ENCODE measurements around the gene GEMIN2. TPM values are rescaled to one million over a fixed set of nuclear protein-coding genes. Genes with fewer than 3 reads are reported as not detected.

Gene GEMIN2
- total and polyA plus RNA-seq, 2 donors from 2014 or later = 13.8 to 17.2 TPM

GRCh38 chr14:39179042-39179441 lies 64.9 kb downstream of the GEMIN2 start:
- DNase-seq (no peak), FAIRE-seq (no peak)
- no peaks in the 10 kb centered on the region for H3K9me3 ChIP-seq (ENCODE audit: control insufficient read depth in 2 of 3, insufficient read depth in 1 of 3, low read length in 3 of 3)
- H3K4me3 ChIP-seq (ENCODE audit: low read length in 3 of 3) = no peak overlapping the region
- intact Hi-C loops (cut with DNase I) = no loop called here
- no peaks in the 10 kb centered on the region for H3K27me3 ChIP-seq (ENCODE audit: control insufficient read depth, insufficient read depth, low read length)
- H3K4me1 ChIP-seq (ENCODE audit: control insufficient read depth in 2 of 3, insufficient read depth in 2 of 3, low read depth in 1 of 3, low read length in 3 of 3) = peaks cover 0 to 11% (median 4%) of the 10 kb centered on the region in 3 donors
- TF ChIP-seq CTCF (IDR thresholded peaks at IDR 0.05; ENCODE audit: borderline replicate concordance, extremely low read depth, insufficient read depth) = no peak
- H3K36me3 ChIP-seq (ENCODE audit: control insufficient read depth in 2 of 3, insufficient read depth in 3 of 3, low read length in 3 of 3) = peaks cover 11 to 56% (median 35%) of the 10 kb centered on the region in 3 donors
- no peak overlapping the region for H3K9ac ChIP-seq (ENCODE audit: low read length in 3 of 3)
- H3K27ac ChIP-seq (ENCODE audit: low read depth in 2 of 2, low read length in 2 of 2) = no peak overlapping the region

GRCh38 chr14:39180553-39180952 lies 66.4 kb downstream of the GEMIN2 start:
- H3K27ac ChIP-seq (ENCODE audit: low read depth in 2 of 2, low read length in 2 of 2) = no peak overlapping the region
- FAIRE-seq (no peak), DNase-seq (no peak)
- H3K9ac ChIP-seq (ENCODE audit: low read length in 3 of 3) = no peak overlapping the region
- H3K36me3 ChIP-seq (ENCODE audit: control insufficient read depth in 2 of 3, insufficient read depth in 3 of 3, low read length in 3 of 3) = peaks cover 11 to 56% (median 35%) of the 10 kb centered on the region in 3 donors
- H3K4me3 ChIP-seq (ENCODE audit: low read length in 3 of 3) = no peak overlapping the region
- peaks cover 0 to 11% (median 4%) of the 10 kb centered on the region in 3 donors for H3K4me1 ChIP-seq (ENCODE audit: control insufficient read depth in 2 of 3, insufficient read depth in 2 of 3, low read depth in 1 of 3, low read length in 3 of 3)
- no peaks in the 10 kb centered on the region for H3K9me3 ChIP-seq (ENCODE audit: control insufficient read depth in 2 of 3, insufficient read depth in 1 of 3, low read length in 3 of 3)
- H3K27me3 ChIP-seq (ENCODE audit: control insufficient read depth, insufficient read depth, low read length) = no peaks in the 10 kb centered on the region
- TF ChIP-seq CTCF (IDR thresholded peaks at IDR 0.05; ENCODE audit: borderline replicate concordance, extremely low read depth, insufficient read depth) = no peak
- intact Hi-C loops (cut with DNase I) = no loop called here

- peaks cover 11 to 56% (median 35%) of the 10 kb centered on the region in 3 donors for H3K36me3 ChIP-seq (ENCODE audit: control insufficient read depth in 2 of 3, insufficient read depth in 3 of 3, low read length in 3 of 3)
- no peak overlapping the region for H3K27ac ChIP-seq (ENCODE audit: low read depth in 2 of 2, low read length in 2 of 2)
- TF ChIP-seq CTCF (IDR thresholded peaks at IDR 0.05; ENCODE audit: borderline replicate concordance, extremely low read depth, insufficient read depth) = no peak
- H3K9ac ChIP-seq (ENCODE audit: low read length in 3 of 3) = no peak overlapping the region
- H3K4me1 ChIP-seq (ENCODE audit: control insufficient read depth in 2 of 3, insufficient read depth in 2 of 3, low read depth in 1 of 3, low read length in 3 of 3) = peaks cover 0 to 8% (median 4%) of the 10 kb centered on the region in 3 donors
- no peaks in the 10 kb centered on the region for H3K9me3 ChIP-seq (ENCODE audit: control insufficient read depth in 2 of 3, insufficient read depth in 1 of 3, low read length in 3 of 3)
- intact Hi-C loops (cut with DNase I) = no loop called here
- FAIRE-seq = no peak
- no peak for DNase-seq
- H3K4me3 ChIP-seq (ENCODE audit: low read length in 3 of 3) = no peak overlapping the region
- no peaks in the 10 kb centered on the region for H3K27me3 ChIP-seq (ENCODE audit: control insufficient read depth, insufficient read depth, low read length)
These were observed 67.0 kb downstream of the GEMIN2 start for GRCh38 chr14:39181026-39181692.

Measured in kidney (tissue), 14 donors.